ENCODE measurements around the gene NF1. TPM values are rescaled to one million over a fixed set of nuclear protein-coding genes. Genes with fewer than 3 reads are reported as not detected.

Gene NF1
- total RNA-seq, 1 experiment from 2014 or later: 16.4 TPM

DNA sequence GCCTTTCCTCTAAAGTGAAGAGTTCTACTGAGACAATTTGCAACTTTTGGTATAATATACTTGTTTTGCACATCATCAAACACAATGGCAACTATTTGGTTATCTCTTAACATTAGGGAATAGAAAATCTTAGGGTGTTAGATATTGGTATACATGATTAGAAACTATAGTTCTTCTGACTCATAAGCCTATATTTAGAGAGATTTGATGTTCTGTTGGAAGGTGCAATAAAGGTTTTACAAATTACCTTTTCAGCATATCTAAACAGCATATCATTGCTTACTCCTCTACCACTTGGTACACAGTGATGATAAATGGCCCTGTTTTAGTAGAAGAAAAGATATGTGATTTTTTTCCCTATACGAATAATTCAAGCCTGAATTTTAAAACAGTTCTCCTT, 212.9 kb downstream of the NF1 start:
- H3K4me1 ChIP-seq (ENCODE audit: insufficient read depth, low read length): no peaks in the 10 kb centered on the region
- ChIA-PET POLR2A (ENCODE audit: unreplicated experiment) (no interaction called here), CTCF (no interaction called here)
- TF ChIP-seq, protein P1, sequence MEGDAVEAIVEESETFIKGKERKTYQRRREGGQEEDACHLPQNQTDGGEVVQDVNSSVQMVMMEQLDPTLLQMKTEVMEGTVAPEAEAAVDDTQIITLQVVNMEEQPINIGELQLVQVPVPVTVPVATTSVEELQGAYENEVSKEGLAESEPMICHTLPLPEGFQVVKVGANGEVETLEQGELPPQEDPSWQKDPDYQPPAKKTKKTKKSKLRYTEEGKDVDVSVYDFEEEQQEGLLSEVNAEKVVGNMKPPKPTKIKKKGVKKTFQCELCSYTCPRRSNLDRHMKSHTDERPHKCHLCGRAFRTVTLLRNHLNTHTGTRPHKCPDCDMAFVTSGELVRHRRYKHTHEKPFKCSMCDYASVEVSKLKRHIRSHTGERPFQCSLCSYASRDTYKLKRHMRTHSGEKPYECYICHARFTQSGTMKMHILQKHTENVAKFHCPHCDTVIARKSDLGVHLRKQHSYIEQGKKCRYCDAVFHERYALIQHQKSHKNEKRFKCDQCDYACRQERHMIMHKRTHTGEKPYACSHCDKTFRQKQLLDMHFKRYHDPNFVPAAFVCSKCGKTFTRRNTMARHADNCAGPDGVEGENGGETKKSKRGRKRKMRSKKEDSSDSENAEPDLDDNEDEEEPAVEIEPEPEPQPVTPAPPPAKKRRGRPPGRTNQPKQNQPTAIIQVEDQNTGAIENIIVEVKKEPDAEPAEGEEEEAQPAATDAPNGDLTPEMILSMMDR (conservative IDR thresholded peaks at IDR 0.05; ENCODE audit: low read depth, low read length): no peak
- TF ChIP-seq EZH2 (IDR thresholded peaks at IDR 0.05; ENCODE audit: low read length, unreplicated experiment): no peak
- no peaks in the 10 kb centered on the region for H3K36me3 ChIP-seq (ENCODE audit: low read depth, low read length)
- H4K20me1 ChIP-seq (ENCODE audit: low read length): no peaks in the 10 kb centered on the region
- no peaks in the 10 kb centered on the region for H3K79me2 ChIP-seq (ENCODE audit: low read length)
- H3K4me3 ChIP-seq (ENCODE audit: low read length): no peak overlapping the region
- H2AFZ ChIP-seq (ENCODE audit: low read length): no peak overlapping the region
- no peak for DNase-seq
- H3K9me2 ChIP-seq (replicated peaks; ENCODE audit: low read length): no peaks in the 10 kb centered on the region
- no peaks in the 10 kb centered on the region for H3K27me3 ChIP-seq (ENCODE audit: low read length)
- BruUV-seq (replicated peaks): no TSS peak
- H3F3A ChIP-seq (ENCODE audit: low read length, unreplicated experiment): no peaks in the 10 kb centered on the region
- no peak overlapping the region for H3K27ac ChIP-seq (ENCODE audit: low read length)
- intact Hi-C loops (cut with micrococcal nuclease): loop anchor here (10.0 kb wide), 1 partner anchor 53 kb away; no protein-coding TSS in a partner anchor
- no peaks in the 10 kb centered on the region for H3K9me3 ChIP-seq (ENCODE audit: low read length)
- no peak overlapping the region for H3K9ac ChIP-seq (ENCODE audit: low read length)
- H3K4me2 ChIP-seq (ENCODE audit: low read length): no peak overlapping the region
- ATAC-seq: no peak

DNA sequence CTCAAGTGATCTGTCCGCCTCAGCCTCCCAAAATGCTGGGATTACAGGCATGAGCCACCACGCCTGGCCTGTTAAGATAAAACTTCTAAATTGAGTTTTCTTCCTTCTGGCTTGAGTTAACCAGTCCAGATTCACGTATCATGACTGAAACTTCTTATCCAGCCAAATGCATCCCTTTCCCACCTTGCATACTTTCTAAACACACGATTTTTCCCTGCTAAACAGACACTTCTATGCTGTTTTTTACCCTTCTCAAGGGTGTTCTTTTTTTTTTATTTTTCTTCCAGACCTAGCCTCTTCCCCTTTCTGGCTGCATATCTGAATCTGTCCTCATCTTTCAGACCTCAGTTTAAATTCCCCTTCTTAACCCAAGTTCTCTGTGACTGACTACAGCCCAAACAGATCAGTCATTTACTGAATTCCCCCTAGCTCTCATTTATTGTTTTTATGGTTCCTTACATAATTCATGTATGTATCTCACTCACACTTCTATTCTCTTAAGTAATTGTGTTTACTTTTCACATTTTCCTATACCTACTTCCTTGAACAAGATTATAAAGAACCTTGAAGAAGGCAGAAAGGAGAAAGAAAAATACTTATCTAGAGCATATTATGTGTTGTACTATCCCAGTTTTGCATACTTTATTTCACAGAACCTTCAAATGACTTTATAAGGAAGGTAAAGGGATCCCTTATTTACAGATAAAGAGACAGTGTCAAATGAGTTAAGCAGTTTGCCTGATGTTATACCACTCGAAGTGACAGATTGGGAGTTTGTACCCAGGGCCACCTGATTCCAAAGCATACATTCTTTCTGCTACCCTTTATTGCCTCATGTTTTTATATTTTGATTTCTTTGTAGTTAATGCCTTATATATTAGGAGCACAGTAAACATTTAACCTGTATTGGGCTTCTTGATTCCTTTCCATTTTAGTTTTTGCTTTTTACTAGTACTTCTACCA, 213.9 kb downstream of the NF1 start:
- no TSS peak for BruUV-seq (replicated peaks)
- no peaks in the 10 kb centered on the region for H3F3A ChIP-seq (ENCODE audit: low read length, unreplicated experiment)
- H4K20me1 ChIP-seq (ENCODE audit: low read length): no peaks in the 10 kb centered on the region
- H2AFZ ChIP-seq (ENCODE audit: low read length): no peak overlapping the region
- no peaks in the 10 kb centered on the region for H3K36me3 ChIP-seq (ENCODE audit: low read depth, low read length)
- no peak for DNase-seq
- ChIA-PET CTCF (no interaction called here), POLR2A (ENCODE audit: unreplicated experiment) (interaction anchor here (0.6 kb wide), 1 partner anchor 47 kb away, joined by 3 read pairs; no protein-coding TSS in a partner anchor)
- H3K27ac ChIP-seq (ENCODE audit: low read length): no peak overlapping the region
- no peak overlapping the region for H3K4me3 ChIP-seq (ENCODE audit: low read length)
- H3K79me2 ChIP-seq (ENCODE audit: low read length): no peaks in the 10 kb centered on the region
- H3K9me2 ChIP-seq (replicated peaks; ENCODE audit: low read length): no peaks in the 10 kb centered on the region
- no peak for TF ChIP-seq EZH2phosphoT487 (IDR thresholded peaks at IDR 0.05; ENCODE audit: borderline replicate concordance, low read length)
- TF ChIP-seq EZH2 (IDR thresholded peaks at IDR 0.05; ENCODE audit: low read length, unreplicated experiment): no peak
- TF ChIP-seq, protein P1 (conservative IDR thresholded peaks at IDR 0.05; ENCODE audit: low read depth, low read length): no peak
- no peak overlapping the region for H3K9ac ChIP-seq (ENCODE audit: low read length)
- intact Hi-C loops (cut with micrococcal nuclease): loop anchor here (10.0 kb wide), 1 partner anchor 54 kb away; no protein-coding TSS in a partner anchor
- peaks cover 6% of the 10 kb centered on the region for H3K4me1 ChIP-seq (ENCODE audit: insufficient read depth, low read length)
- no peaks in the 10 kb centered on the region for H3K27me3 ChIP-seq (ENCODE audit: low read length)
- H3K9me3 ChIP-seq (ENCODE audit: low read length): no peaks in the 10 kb centered on the region
- ATAC-seq: no peak
- H3K4me2 ChIP-seq (ENCODE audit: low read length): no peak overlapping the region

DNA sequence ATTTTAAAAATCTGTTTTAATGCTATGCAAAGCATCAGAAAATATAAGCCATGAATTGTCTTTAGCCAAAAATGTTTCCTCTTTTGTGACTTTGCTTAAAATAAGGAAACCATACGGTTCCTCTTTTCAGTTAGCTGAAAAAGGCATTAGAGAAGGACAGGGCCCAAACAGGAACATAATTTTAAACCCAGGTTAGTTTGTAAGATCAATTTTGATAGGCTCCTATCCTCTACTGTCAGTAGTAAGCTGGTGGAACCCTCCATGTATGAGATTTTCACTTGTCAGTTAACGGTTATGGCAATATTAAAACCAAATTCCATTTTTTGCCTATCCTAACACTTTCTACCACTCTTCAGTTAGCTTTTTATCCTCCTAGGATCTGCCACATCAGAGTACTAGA, 214.8 kb downstream of the NF1 start:
- no peak for DNase-seq
- no peaks in the 10 kb centered on the region for H3K9me3 ChIP-seq (ENCODE audit: low read length)
- H3K9me2 ChIP-seq (replicated peaks; ENCODE audit: low read length): no peaks in the 10 kb centered on the region
- no peak for ATAC-seq
- no peaks in the 10 kb centered on the region for H3F3A ChIP-seq (ENCODE audit: low read length, unreplicated experiment)
- no peak overlapping the region for H3K27ac ChIP-seq (ENCODE audit: low read length)
- no peaks in the 10 kb centered on the region for H3K36me3 ChIP-seq (ENCODE audit: low read depth, low read length)
- H3K27me3 ChIP-seq (ENCODE audit: low read length): no peaks in the 10 kb centered on the region
- CTCF ChIA-PET: no interaction called here
- no peak overlapping the region for H2AFZ ChIP-seq (ENCODE audit: low read length)
- no peak overlapping the region for H3K9ac ChIP-seq (ENCODE audit: low read length)
- intact Hi-C loops (cut with micrococcal nuclease): loop anchor here (10.0 kb wide), 1 partner anchor 55 kb away; no protein-coding TSS in a partner anchor
- no peak overlapping the region for H3K4me3 ChIP-seq (ENCODE audit: low read length)
- BruUV-seq (replicated peaks): no TSS peak
- no peaks in the 10 kb centered on the region for H3K79me2 ChIP-seq (ENCODE audit: low read length)
- TF ChIP-seq, protein P1 (conservative IDR thresholded peaks at IDR 0.05; ENCODE audit: low read depth, low read length): no peak
- POLR2A ChIA-PET (ENCODE audit: unreplicated experiment): no interaction called here
- H3K4me2 ChIP-seq (ENCODE audit: low read length): no peak overlapping the region
- H3K4me1 ChIP-seq (ENCODE audit: insufficient read depth, low read length): peaks cover 11% of the 10 kb centered on the region
- H4K20me1 ChIP-seq (ENCODE audit: low read length): no peaks in the 10 kb centered on the region

Measured in PC-3 (cell line).